HG03521 (cell line): ENCODE results near the gene SYT13.

Source experiments
- ATAC-seq: cut with Tn5 transposase; IDR thresholded peaks from one replicate; pipeline ENCODE4 v1.9.1; 2021; ENCODE audit warnings: mild to moderate bottlenecking, moderate library complexity; ENCODE audit not compliant: unreplicated experiment

Gene SYT13

GRCh38 chr11:45275828-45276227, 10.3 kb downstream of the SYT13 start:
- ATAC-seq: no peak

GRCh38 chr11:45274206-45274605, 11.9 kb downstream of the SYT13 start:
- no peak for ATAC-seq

GRCh38 chr11:45273509-45273908, 12.6 kb downstream of the SYT13 start:
- ATAC-seq: no peak

GRCh38 chr11:45272701-45273100, 13.4 kb downstream of the SYT13 start:
- ATAC-seq: no peak

- no peak for ATAC-seq
These were observed 15.0 kb downstream of the SYT13 start for GRCh38 chr11:45270946-45271716.

GRCh38 chr11:45269678-45270077, 16.5 kb downstream of the SYT13 start:
- no peak for ATAC-seq

- no peak for ATAC-seq
These were observed 18.4 kb downstream of the SYT13 start for GRCh38 chr11:45267652-45268299.

GRCh38 chr11:45267052-45267451, 19.1 kb downstream of the SYT13 start:
- no peak for ATAC-seq

- ATAC-seq: no peak
These were observed 19.5 kb downstream of the SYT13 start for GRCh38 chr11:45266676-45267020.

- ATAC-seq: no peak
These were observed 20.0 kb downstream of the SYT13 start for GRCh38 chr11:45265969-45266675.

- ATAC-seq: no peak
These were observed 21.2 kb downstream of the SYT13 start for GRCh38 chr11:45264839-45265515.

GRCh38 chr11:45263773-45264172, 22.4 kb downstream of the SYT13 start:
- ATAC-seq: no peak

- no peak for ATAC-seq
These were observed 23.2 kb downstream of the SYT13 start for GRCh38 chr11:45262900-45263299.

GRCh38 chr11:45260071-45260470, 26.1 kb downstream of the SYT13 start:
- no peak for ATAC-seq

- ATAC-seq: no peak
These were observed 26.5 kb downstream of the SYT13 start for GRCh38 chr11:45259592-45259991.

GRCh38 chr11:45258982-45259530, 27.1 kb downstream of the SYT13 start:
- no peak for ATAC-seq

GRCh38 chr11:45254070-45254469, 32.1 kb downstream of the SYT13 start:
- no peak for ATAC-seq

- no peak for ATAC-seq
These were observed 32.5 kb downstream of the SYT13 start for GRCh38 chr11:45253640-45254039.

- no peak for ATAC-seq
These were observed 33.3 kb downstream of the SYT13 start for GRCh38 chr11:45252877-45253276.

- no peak for ATAC-seq
These were observed 33.8 kb downstream of the SYT13 start for GRCh38 chr11:45252134-45252856.
